AG04450 (cell line): ENCODE data around the gene SLC24A2. TPM values are rescaled to one million over a fixed set of nuclear protein-coding genes. Genes with fewer than 3 reads are reported as not detected.

Experiments used
- CTCF ChIA-PET: fragments of 300-600, 350-600 bp; formaldehyde crosslinking; extraction: SDS; loops from one replicate; lab custom pipeline; 2022; ENCODE audit warnings: antibody characterized with exemption, inconsistent platforms; lab: Charles Lee
- POLR2A ChIA-PET: fragments of 350-600 bp; formaldehyde crosslinking; extraction: SDS; loops from one replicate; lab custom pipeline; 2021; ENCODE audit warnings: antibody characterized with exemption, inconsistent platforms; lab: Yijun Ruan, JAX
- DNase-seq: peaks from one replicate; pipeline ENCODE4 v3.0.0-alpha.2; 2011; ENCODE audit warnings: low read depth, low spot score
- H3K27ac ChIP-seq: one replicate; pipeline ENCODE4 v1.5.1; 2012; ENCODE audit warnings: low read depth, low read length, control low read depth
- H3K27me3 ChIP-seq: one replicate; pipeline ENCODE4 v1.6.0; 2012; ENCODE audit warnings: low read length; ENCODE audit not compliant: control insufficient read depth, insufficient read depth
- H3K4me3 ChIP-seq: 2 replicates; pipeline ENCODE4 v1.5.1; 2011; ENCODE audit warnings: mild to moderate bottlenecking, low read depth, low read length, control low read depth
- H3K9me3 ChIP-seq: 2 replicates; pipeline ENCODE4 v1.5.1; 2012; ENCODE audit warnings: low read length; ENCODE audit not compliant: control insufficient read depth, insufficient read depth
- polyA plus RNA-seq: library from polyadenylated mRNA; depleted of rRNA; stranded (reverse); fragments of >200 nt; gene quantifications from 2 replicates; pipeline ENCODE4 v1.2.3, GENCODE V29; 2011
- TF ChIP-seq, protein P1 (sequence below): IDR thresholded peaks from 2 replicates; pipeline ENCODE4 v1.5.1; 2011; ENCODE audit warnings: low read depth, low read length, control low read depth, inconsistent platforms

Gene SLC24A2
- polyA plus RNA-seq, 1 experiment, result not detected

DNA sequence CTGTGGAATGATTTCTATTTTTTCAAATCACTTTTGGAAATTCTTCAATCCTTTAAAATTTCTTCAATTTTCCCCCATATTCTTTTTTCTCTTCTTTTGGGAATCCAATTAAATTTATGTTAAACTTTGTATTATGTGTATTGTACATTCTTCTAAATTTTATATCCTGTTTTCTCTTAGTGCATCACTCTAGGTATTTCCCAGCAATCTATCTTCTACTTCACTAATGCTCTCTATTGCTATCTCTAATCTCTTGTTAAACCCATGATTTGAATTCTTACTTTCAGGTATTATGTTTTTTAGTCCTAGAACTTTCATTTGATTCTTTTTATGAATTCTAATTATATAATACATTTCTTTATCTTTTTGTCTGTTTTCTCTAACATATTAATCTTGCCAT, 23.4 kb upstream of the SLC24A2 start:
- H3K27ac ChIP-seq, result no peak overlapping the region
- CTCF ChIA-PET, result no interaction called here
- H3K27me3 ChIP-seq, result no peaks in the 10 kb centered on the region
- no peak for DNase-seq
- POLR2A ChIA-PET, result no interaction called here
- TF ChIP-seq, protein P1, sequence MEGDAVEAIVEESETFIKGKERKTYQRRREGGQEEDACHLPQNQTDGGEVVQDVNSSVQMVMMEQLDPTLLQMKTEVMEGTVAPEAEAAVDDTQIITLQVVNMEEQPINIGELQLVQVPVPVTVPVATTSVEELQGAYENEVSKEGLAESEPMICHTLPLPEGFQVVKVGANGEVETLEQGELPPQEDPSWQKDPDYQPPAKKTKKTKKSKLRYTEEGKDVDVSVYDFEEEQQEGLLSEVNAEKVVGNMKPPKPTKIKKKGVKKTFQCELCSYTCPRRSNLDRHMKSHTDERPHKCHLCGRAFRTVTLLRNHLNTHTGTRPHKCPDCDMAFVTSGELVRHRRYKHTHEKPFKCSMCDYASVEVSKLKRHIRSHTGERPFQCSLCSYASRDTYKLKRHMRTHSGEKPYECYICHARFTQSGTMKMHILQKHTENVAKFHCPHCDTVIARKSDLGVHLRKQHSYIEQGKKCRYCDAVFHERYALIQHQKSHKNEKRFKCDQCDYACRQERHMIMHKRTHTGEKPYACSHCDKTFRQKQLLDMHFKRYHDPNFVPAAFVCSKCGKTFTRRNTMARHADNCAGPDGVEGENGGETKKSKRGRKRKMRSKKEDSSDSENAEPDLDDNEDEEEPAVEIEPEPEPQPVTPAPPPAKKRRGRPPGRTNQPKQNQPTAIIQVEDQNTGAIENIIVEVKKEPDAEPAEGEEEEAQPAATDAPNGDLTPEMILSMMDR, result no peak
- H3K4me3 ChIP-seq, result no peak overlapping the region
- H3K9me3 ChIP-seq, result no peaks in the 10 kb centered on the region

DNA sequence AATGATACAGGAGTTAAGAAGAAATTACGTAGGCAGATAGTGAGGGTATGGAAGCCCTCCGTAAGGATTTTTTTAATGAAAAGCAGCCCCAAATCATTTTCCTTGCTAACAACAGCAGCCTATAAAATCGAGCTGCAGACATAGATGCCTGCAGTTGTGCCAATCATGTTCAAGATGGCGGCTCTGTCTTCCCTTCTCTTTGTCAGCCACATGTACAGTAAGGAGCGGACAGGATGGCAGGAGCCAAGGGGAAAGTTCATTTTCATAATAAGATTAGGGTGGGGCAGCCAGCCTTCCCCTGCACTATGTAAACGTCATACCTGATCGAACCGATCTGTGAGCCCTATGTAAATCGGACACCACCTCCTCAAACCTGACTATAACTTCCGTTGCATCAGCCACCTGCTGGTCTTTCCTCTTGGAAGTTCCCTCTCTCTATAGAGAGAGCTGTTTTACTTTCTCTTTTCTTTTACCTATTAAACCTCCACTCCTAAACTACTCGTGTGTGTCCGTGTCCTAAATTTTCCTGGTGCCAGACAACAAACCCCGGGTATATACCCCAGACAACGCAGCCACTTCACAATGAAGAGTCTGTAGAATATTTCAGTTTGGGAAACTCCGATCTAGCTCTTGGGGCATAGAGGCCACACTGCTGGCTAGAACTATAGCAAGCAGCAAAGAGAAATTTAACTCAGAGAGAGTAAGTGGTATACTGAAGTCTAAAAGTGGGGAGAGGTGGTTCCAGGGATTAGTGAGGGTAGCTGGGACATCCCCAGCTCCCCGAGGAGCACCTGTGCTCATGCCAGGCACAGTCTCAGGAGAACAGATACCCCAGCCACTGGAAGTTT, 20.8 kb upstream of the SLC24A2 start:
- Histone ChIP-seq H3K9me3 (no peaks in the 10 kb centered on the region), H3K4me3 (no peak overlapping the region), H3K27me3 (no peaks in the 10 kb centered on the region), H3K27ac (no peak overlapping the region)
- ChIA-PET CTCF (no interaction called here), POLR2A (no interaction called here)
- TF ChIP-seq, protein P1, result no peak
- no peak for DNase-seq

DNA sequence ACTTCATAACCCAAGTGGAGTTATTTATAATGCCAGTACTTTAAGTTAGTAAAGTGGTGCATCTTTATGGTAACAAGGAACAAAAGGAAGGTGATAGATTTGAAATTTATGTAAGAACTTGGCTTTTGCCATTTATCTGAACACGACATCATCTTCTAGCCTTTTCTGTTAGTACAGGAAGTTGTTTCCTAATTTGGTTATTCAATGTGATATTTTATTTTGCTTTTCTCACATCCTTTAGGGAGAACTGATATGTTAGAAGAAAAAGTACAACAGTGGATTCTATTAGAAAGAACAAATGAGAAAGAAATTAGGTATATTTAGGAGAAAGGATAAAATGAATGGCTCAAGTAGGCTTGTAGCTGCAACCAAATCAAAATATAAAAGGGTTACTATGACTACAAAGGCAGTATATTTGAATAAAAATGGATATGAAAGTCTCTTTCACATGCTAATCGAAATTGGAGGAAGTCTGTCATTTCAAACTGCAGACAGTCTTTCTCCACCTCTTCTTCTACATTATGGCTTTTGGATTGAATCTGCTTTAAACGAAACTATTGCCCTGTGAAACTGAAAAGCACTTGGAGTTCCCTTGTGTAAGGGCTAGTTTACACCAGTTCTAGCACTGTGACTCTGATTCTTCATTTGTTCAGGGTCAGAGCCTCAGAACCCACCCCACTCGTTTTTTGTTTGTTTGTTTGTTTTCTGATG, 18.5 kb upstream of the SLC24A2 start:
- Histone ChIP-seq H3K9me3 (no peaks in the 10 kb centered on the region), H3K27me3 (no peaks in the 10 kb centered on the region), H3K4me3 (no peak overlapping the region), H3K27ac (no peak overlapping the region)
- DNase-seq, result no peak
- CTCF ChIA-PET, result no interaction called here
- POLR2A ChIA-PET, result no interaction called here
- TF ChIP-seq, protein P1, result no peak

DNA sequence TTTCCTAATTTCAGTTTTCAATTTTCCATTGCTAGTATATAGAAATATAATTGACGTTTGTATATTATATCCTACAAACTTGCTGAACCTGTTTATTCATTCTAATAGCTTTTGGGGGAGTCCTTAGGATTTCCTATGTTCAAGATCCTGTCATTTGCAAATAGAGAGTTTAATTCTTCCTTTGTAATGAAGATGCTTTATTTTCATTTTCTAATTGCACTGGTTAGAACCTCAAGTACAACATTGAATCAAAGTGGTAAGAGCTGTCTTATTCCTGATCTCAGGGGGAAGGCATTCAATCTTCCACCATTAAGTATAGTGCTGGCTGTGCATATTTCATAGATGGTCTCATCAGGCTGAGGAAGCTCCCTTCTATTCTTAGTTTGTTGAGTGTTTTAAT, 15.6 kb upstream of the SLC24A2 start:
- TF ChIP-seq, protein P1, result no peak
- no peak for DNase-seq
- H3K27ac ChIP-seq, result no peak overlapping the region
- H3K27me3 ChIP-seq, result peaks cover 3% of the 10 kb centered on the region
- H3K4me3 ChIP-seq, result no peak overlapping the region
- ChIA-PET POLR2A (no interaction called here), CTCF (no interaction called here)
- H3K9me3 ChIP-seq, result no peaks in the 10 kb centered on the region

DNA sequence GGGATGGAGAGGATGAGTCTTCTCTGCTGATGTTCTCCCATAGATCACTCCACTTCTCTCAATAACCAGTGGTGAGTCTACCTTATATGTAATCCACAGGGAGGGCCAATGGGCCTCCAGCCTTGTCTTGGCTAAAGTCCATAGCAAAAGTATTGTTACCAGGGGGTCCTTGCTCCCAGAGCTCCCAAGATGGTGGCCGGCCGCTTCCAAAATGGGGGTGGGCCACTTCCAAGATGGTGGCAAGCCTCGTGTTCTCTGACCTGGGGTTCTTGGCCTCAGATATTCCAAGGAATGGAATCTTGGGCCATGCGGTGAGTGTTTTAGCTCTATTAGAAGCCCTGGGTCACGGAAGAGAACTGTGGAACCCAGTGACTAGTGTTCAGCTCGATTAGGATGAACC, 12.0 kb upstream of the SLC24A2 start:
- Histone ChIP-seq H3K27ac (no peak overlapping the region), H3K4me3 (no peak overlapping the region), H3K9me3 (no peaks in the 10 kb centered on the region), H3K27me3 (peaks cover 3% of the 10 kb centered on the region)
- TF ChIP-seq, protein P1, result no peak
- ChIA-PET CTCF (no interaction called here), POLR2A (no interaction called here)
- DNase-seq, result no peak
